GM23338 (cell line): ENCODE measurements around the gene CD79A. TPM values are rescaled to one million over a fixed set of nuclear protein-coding genes. Genes with fewer than 3 reads are reported as not detected.

Experiments
- ATAC-seq: fragments of 200-7000 bp; cut with Tn5 transposase; 3 replicates; pipeline ENCODE4 v1.9.1; 2020
- DNase-seq: peaks from one replicate; pipeline ENCODE4 v3.0.0-alpha.2; 2015; ENCODE audit warnings: low spot score
- H2AFZ ChIP-seq: fragments of 200-600 bp; sonication (generic); 2 replicates; pipeline ENCODE4 v1.8.0; 2016; ENCODE audit warnings: antibody characterized with exemption, mild to moderate bottlenecking, moderate library complexity
- H3F3A ChIP-seq: fragments of 200-600 bp; sonication (generic); replicated peaks from 2 replicates; pipeline ENCODE4 v1.8.0; 2017; ENCODE audit warnings: antibody characterized with exemption, mixed run types, low read depth
- H3K27ac ChIP-seq: fragments of 200-600 bp; sonication (generic); 2 replicates; pipeline ENCODE4 v1.6.1; 2016; ENCODE audit warnings: low read depth
- H3K27me3 ChIP-seq: fragments of 200-600 bp; sonication (generic); 2 replicates; pipeline ENCODE4 v1.8.0; 2016; ENCODE audit warnings: mild to moderate bottlenecking, mixed run types, moderate library complexity; ENCODE audit not compliant: insufficient read depth
- H3K36me3 ChIP-seq: fragments of 200-600 bp; sonication (generic); 2 replicates; pipeline ENCODE4 v1.8.0; 2016; ENCODE audit warnings: mild to moderate bottlenecking; ENCODE audit not compliant: insufficient read depth
- H3K4me1 ChIP-seq: fragments of 200-600 bp; sonication (generic); 2 replicates; pipeline ENCODE4 v1.8.0; 2016; ENCODE audit warnings: mild to moderate bottlenecking, moderate library complexity; ENCODE audit not compliant: insufficient read depth
- H3K4me2 ChIP-seq: fragments of 200-600 bp; sonication (generic); 2 replicates; pipeline ENCODE4 v1.7.1; 2017; ENCODE audit warnings: mixed run types
- H3K4me3 ChIP-seq: fragments of 200-600 bp; sonication (generic); 2 replicates; pipeline ENCODE4 v1.6.1; 2016; ENCODE audit warnings: mixed run types
- H3K79me2 ChIP-seq: fragments of 200-600 bp; sonication (generic); replicated peaks from 2 replicates; pipeline ENCODE4 v1.8.0; 2017; ENCODE audit warnings: mild to moderate bottlenecking; ENCODE audit not compliant: insufficient read depth
- H3K9me2 ChIP-seq: fragments of 200-600 bp; sonication (generic); 2 replicates; pipeline ENCODE4 v1.8.0; 2017; ENCODE audit not compliant: insufficient read depth
- H4K20me1 ChIP-seq: fragments of 200-600 bp; sonication (generic); replicated peaks from 2 replicates; pipeline ENCODE4 v1.8.0; 2017; ENCODE audit warnings: mild to moderate bottlenecking; ENCODE audit not compliant: insufficient read depth
- H3K27ac Mint-ChIP-seq: 2 replicates; pipeline ENCODE4 v1.8.0; 2020; ENCODE audit warnings: inconsistent platforms, mild to moderate bottlenecking, moderate library complexity, mixed read lengths
- H3K27me3 Mint-ChIP-seq: 3 replicates; pipeline ENCODE4 v1.8.0; 2022; ENCODE audit warnings: low read depth, mild to moderate bottlenecking, moderate library complexity, mixed read lengths, inconsistent platforms; ENCODE audit not compliant: insufficient read depth, poor library complexity
- H3K36me3 Mint-ChIP-seq: 3 replicates; pipeline ENCODE4 v1.8.0; 2021; ENCODE audit warnings: low read depth, mild to moderate bottlenecking, inconsistent platforms, moderate library complexity, mixed read lengths
- H3K4me1 Mint-ChIP-seq: 3 replicates; pipeline ENCODE4 v1.8.0; 2020; ENCODE audit warnings: mild to moderate bottlenecking, inconsistent platforms, mixed read lengths
- H3K4me3 Mint-ChIP-seq: 3 replicates; pipeline ENCODE4 v1.8.0; 2021; ENCODE audit warnings: moderate library complexity, mild to moderate bottlenecking, inconsistent platforms, mixed read lengths
- H3K9me3 Mint-ChIP-seq: 3 replicates; pipeline ENCODE4 v1.8.0; 2020; ENCODE audit warnings: moderate library complexity, mild to moderate bottlenecking, inconsistent platforms, mixed read lengths
- CREB1 ChIP-seq: fragments of 250-450 bp; sonication (Bioruptor Pico); IDR thresholded peaks from 2 replicates; pipeline ENCODE4 v1.5.0; 2020; ENCODE audit warnings: low read depth, mild to moderate bottlenecking, moderate library complexity
- EZH2 ChIP-seq: fragments of 200-600 bp; sonication (generic); IDR thresholded peaks from one replicate; pipeline ENCODE4 v1.8.0; 2017; ENCODE audit warnings: antibody characterized with exemption, mild to moderate bottlenecking, low read depth; ENCODE audit not compliant: unreplicated experiment
- JUNB ChIP-seq: IDR thresholded peaks from one replicate; pipeline ENCODE4 v1.6.1; 2016; ENCODE audit warnings: antibody characterized with exemption; ENCODE audit not compliant: unreplicated experiment
- POLR2AphosphoS5 ChIP-seq: IDR thresholded peaks from 2 replicates; pipeline ENCODE4 v1.6.1; 2016; ENCODE audit warnings: antibody characterized with exemption, low read depth
- ZNF114 ChIP-seq: fragments of 250-450 bp; sonication (Bioruptor Pico); IDR thresholded peaks from 2 replicates; pipeline ENCODE4 v1.5.0; 2020; ENCODE audit warnings: mild to moderate bottlenecking, moderate library complexity
- polyA plus RNA-seq: library from polyadenylated mRNA; unstranded; fragments of >200 nt; fragmentation: Nextera tagmentation; extraction: Ambion mirVana; gene quantifications from 2 replicates; pipeline ENCODE4 v1.2.1, GENCODE V29; 2016
- total RNA-seq: library from RNA; depleted of rRNA; stranded (reverse); fragments of >200 nt; shearing (Covaris generic); gene quantifications from 2 replicates; pipeline ENCODE4 v1.2.3, GENCODE V29; 2014
- TF ChIP-seq, protein P1 (sequence below), 2 experiments: fragments of 200-600 bp in 1 of 2; sonication (generic) in 1 of 2; conservative IDR thresholded peaks; 2 replicates each; pipeline versions ENCODE4 v1.5.1 to v1.6.1; 2016 to 2017; ENCODE audit warnings: antibody characterized with exemption in 2 of 2, low read depth in 2 of 2, mild to moderate bottlenecking in 2 of 2, moderate library complexity in 1 of 2

CD79A gene
- total and polyA plus RNA-seq, 2 experiments from 2014 or later, result 0.27 TPM; not detected in 1

DNA sequence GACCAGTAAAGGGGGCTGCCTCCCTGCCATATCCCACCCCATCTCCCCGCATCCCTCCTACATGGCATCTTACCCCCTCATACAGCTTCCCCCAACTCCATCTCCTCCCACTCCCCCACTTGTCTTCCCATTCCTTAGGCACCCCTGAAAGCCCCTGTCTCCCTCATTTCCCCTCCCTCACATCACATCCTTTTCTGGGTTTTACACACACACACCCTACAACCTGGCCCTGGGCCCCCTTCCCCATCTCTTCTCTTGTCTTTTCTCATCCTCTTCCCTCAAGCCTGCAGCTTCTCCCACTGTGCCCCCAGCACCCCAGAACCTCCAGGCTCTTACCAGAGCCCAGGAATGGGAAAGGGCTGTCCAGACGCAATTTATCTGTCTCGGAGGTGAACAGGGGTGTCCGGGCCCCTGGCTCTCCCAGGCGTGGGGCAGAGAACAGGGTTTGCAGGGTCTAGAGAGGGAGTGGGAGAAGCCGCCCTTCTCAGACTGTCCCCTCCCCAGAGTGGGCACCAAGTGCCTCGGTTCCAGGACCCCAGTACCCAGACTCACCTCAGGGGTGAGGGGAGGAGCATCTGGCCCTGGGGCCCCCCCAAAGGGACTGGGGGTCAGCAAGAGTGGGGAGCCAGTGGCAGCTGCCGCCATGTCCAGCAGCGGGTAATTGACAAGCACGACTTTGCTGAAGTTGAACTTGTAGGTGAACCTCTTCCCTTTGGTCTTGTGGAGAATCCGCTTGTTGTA lies 31.8 kb downstream of the CD79A start:
- Histone ChIP-seq H3K4me1 (no peaks in the 10 kb centered on the region; the same call in 1 of the 2 replicates), H3K27ac (no peak overlapping the region), H3K79me2 (no peaks in the 10 kb centered on the region), H3K4me2 (no peak overlapping the region), H4K20me1 (no peaks in the 10 kb centered on the region; the same call in 1 of the 2 replicates), H3K9me2 (no peaks in the 10 kb centered on the region), H3K27me3 (peaks cover 53% of the 10 kb centered on the region), H3K4me3 (no peak overlapping the region), H3F3A (no peaks in the 10 kb centered on the region), H3K36me3 (peaks cover 3% of the 10 kb centered on the region; the same call in 1 of the 2 replicates), H2AFZ (no peak overlapping the region)
- Mint-ChIP-seq H3K9me3 (peaks cover 3% of the 10 kb centered on the region; the same call in 1 of the 3 replicates), H3K4me3 (no peak overlapping the region), H3K27me3 (peaks cover 52% of the 10 kb centered on the region), H3K36me3 (peaks cover 19% of the 10 kb centered on the region), H3K27ac (no peak overlapping the region), H3K4me1 (peaks cover 20% of the 10 kb centered on the region)
- ATAC-seq, result no peak
- TF ChIP-seq CREB1 (CRISPR knock-in tag) (no peak), EZH2 (no peak), JUNB (no peak)
- DNase-seq, result no peak

DNA sequence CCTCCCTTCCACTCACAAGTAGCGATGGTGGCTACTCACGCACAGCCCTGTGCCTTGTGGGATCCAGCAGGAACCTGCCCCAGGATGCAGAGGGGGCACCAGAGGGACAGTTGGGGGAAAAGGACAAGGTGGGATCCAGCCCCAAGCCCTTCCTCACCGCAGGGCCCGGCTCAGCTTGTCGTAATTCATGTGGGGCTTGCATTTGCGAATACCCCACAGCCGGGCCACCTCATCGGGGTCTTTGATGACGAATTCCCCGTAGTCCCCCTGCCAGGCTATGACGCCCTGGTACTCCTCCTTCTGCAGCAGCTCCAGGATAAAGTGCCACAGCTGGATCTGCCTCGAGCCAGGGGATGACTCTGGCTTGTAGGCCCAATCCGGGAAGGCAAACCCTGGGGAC lies 32.6 kb downstream of the CD79A start:
- Mint-ChIP-seq H3K27ac (no peak overlapping the region), H3K9me3 (0 out of 3 replicates have a peak, but pooled peaks cover 3% of the 10 kb centered on the region), H3K36me3 (peaks cover 13% of the 10 kb centered on the region), H3K27me3 (peaks cover 54% of the 10 kb centered on the region), H3K4me1 (peaks cover 20% of the 10 kb centered on the region), H3K4me3 (no peak overlapping the region)
- Histone ChIP-seq H3K4me2 (no peak overlapping the region), H3K4me1 (no peaks in the 10 kb centered on the region; the same call in 1 of the 2 replicates), H3K9me2 (no peaks in the 10 kb centered on the region), H3K79me2 (no peaks in the 10 kb centered on the region), H3K4me3 (no peak overlapping the region), H3K27me3 (peaks cover 61% of the 10 kb centered on the region), H3K27ac (no peak overlapping the region), H2AFZ (no peak overlapping the region), H4K20me1 (no peaks in the 10 kb centered on the region; the same call in 1 of the 2 replicates), H3K36me3 (peaks cover 3% of the 10 kb centered on the region; the same call in 1 of the 2 replicates), H3F3A (no peaks in the 10 kb centered on the region)
- ATAC-seq (no peak), DNase-seq (no peak)
- no peak for TF ChIP-seq ZNF114 (CRISPR knock-in tag)
- TF ChIP-seq CREB1 (CRISPR knock-in tag), result no peak
- TF ChIP-seq, protein P1, sequence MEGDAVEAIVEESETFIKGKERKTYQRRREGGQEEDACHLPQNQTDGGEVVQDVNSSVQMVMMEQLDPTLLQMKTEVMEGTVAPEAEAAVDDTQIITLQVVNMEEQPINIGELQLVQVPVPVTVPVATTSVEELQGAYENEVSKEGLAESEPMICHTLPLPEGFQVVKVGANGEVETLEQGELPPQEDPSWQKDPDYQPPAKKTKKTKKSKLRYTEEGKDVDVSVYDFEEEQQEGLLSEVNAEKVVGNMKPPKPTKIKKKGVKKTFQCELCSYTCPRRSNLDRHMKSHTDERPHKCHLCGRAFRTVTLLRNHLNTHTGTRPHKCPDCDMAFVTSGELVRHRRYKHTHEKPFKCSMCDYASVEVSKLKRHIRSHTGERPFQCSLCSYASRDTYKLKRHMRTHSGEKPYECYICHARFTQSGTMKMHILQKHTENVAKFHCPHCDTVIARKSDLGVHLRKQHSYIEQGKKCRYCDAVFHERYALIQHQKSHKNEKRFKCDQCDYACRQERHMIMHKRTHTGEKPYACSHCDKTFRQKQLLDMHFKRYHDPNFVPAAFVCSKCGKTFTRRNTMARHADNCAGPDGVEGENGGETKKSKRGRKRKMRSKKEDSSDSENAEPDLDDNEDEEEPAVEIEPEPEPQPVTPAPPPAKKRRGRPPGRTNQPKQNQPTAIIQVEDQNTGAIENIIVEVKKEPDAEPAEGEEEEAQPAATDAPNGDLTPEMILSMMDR (conservative IDR thresholded peaks at IDR 0.05; ENCODE audit: low read depth in 2 of 2), result no peak

DNA sequence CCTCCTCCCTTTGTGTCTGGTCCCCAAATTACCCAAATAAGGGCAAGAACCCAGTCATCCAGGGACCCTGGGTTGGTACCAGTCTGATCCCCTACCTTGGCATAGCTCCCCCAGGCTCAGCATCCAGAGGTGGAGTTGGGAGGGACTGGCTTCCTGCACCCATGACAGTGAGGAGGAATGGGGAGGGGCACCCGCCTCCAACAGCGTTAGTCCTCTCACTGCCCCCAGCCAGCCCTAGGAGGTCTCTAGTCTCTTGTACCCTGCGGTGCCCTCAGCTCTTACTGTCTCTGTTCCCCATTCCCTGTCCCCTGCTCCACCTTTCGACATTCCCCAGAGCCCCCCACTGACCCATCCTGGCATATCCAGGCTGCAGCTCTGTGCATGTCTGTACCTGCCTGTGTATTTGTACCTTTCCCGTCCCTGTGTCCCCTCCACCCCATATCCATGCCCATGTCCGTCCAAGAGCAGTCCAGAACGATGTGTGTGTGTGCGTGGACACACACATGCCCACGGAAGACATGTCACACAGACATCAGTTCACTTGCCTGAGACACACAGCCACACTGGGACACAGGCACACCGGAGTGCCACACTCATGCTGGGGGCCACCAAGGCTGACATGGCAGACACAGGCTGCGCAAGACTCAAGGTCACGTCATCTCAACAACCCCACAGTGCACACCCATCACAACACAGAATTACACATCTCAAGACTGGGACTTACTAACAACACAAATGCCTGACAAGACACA lies 33.3 kb downstream of the CD79A start:
- H3K4me1 Mint-ChIP-seq, result peaks cover 20% of the 10 kb centered on the region
- peaks cover 3% of the 10 kb centered on the region; the same call in 1 of the 2 replicates for H3K36me3 ChIP-seq
- H3K27me3 ChIP-seq, result peaks cover 68% of the 10 kb centered on the region
- no peak overlapping the region for H2AFZ ChIP-seq
- H3K4me1 ChIP-seq, result peaks cover 4% of the 10 kb centered on the region; the same call in 1 of the 2 replicates
- DNase-seq, result no peak
- H3K4me2 ChIP-seq, result no peak overlapping the region
- H4K20me1 ChIP-seq, result no peaks in the 10 kb centered on the region; the same call in 1 of the 2 replicates
- H3K4me3 ChIP-seq, result no peak overlapping the region
- no peaks in the 10 kb centered on the region for H3K79me2 ChIP-seq
- ATAC-seq, result no peak
- H3K9me3 Mint-ChIP-seq, result 0 out of 3 replicates have a peak, but pooled peaks cover 3% of the 10 kb centered on the region
- H3K27ac Mint-ChIP-seq, result no peak overlapping the region
- H3K4me3 Mint-ChIP-seq, result no peak overlapping the region; the same call in 2 of the 3 replicates
- H3K27me3 Mint-ChIP-seq, result peaks cover 54% of the 10 kb centered on the region
- peaks cover 10% of the 10 kb centered on the region for H3K36me3 Mint-ChIP-seq
- no peak overlapping the region for H3K27ac ChIP-seq
- no peaks in the 10 kb centered on the region for H3K9me2 ChIP-seq
- no peaks in the 10 kb centered on the region for H3F3A ChIP-seq
- no peak for TF ChIP-seq POLR2AphosphoS5
